ENCODE results near the gene CHRM3. TPM values are rescaled to one million over a fixed set of nuclear protein-coding genes. Genes with fewer than 3 reads are reported as not detected.
"Not testable (repeated sequence)": the region's sequence is repeated elsewhere in the genome, so short reads cannot be mapped to it uniquely, and the experiment has no call there.

The CHRM3 gene
- 1.4 and 2.6 TPM in 2 replicates for total RNA-seq

- no peak for DNase-seq
Measured at GRCh38 chr1:239386453-239387303, at the start of gene CHRM3. Gene CHRM3, plus strand, starts transcription at chr1:239386568. Its CDS starts 520,884 bp downstream, at chr1:239907452.

GRCh38 chr1:239337799-239338430 is 48.5 kb upstream of the CHRM3 start:
- no peak for DNase-seq

GRCh38 chr1:239347776-239348175 is 38.6 kb upstream of the CHRM3 start:
- no peak for DNase-seq

- DNase-seq, result no peak
Measured at GRCh38 chr1:239348635-239349353, 37.6 kb upstream of the CHRM3 start.

GRCh38 chr1:239349699-239350098 is 36.7 kb upstream of the CHRM3 start:
- no peak for DNase-seq

- DNase-seq, result no peak
Measured at GRCh38 chr1:239353536-239353935, 32.8 kb upstream of the CHRM3 start.

- DNase-seq, result no peak
Measured at GRCh38 chr1:239354231-239354630, 32.1 kb upstream of the CHRM3 start.

GRCh38 chr1:239357867-239358266 is 28.5 kb upstream of the CHRM3 start:
- no peak for DNase-seq

GRCh38 chr1:239361403-239361802 is 25.0 kb upstream of the CHRM3 start:
- no peak for DNase-seq

GRCh38 chr1:239363930-239364329 is 22.4 kb upstream of the CHRM3 start:
- no peak for DNase-seq

GRCh38 chr1:239367196-239367810 is 19.1 kb upstream of the CHRM3 start:
- no peak for DNase-seq

GRCh38 chr1:239368436-239369109 is 17.8 kb upstream of the CHRM3 start:
- DNase-seq, result no peak

- not testable (repeated sequence) for DNase-seq
Measured at GRCh38 chr1:239370869-239371268, 15.5 kb upstream of the CHRM3 start.

- DNase-seq, result no peak
Measured at GRCh38 chr1:239382666-239383065, 3.7 kb upstream of the CHRM3 start.

- no peak for DNase-seq
Measured at GRCh38 chr1:239383714-239384113, 2.7 kb upstream of the CHRM3 start.

- no peak for DNase-seq
Measured at GRCh38 chr1:239387304-239388158, 1.2 kb downstream of the CHRM3 start.

GRCh38 chr1:239388159-239388485 is 1.8 kb downstream of the CHRM3 start:
- DNase-seq, result no peak

- no peak for DNase-seq
Measured at GRCh38 chr1:239388578-239388977, 2.2 kb downstream of the CHRM3 start.

GRCh38 chr1:239389703-239390102 is 3.3 kb downstream of the CHRM3 start:
- DNase-seq, result no peak

GRCh38 chr1:239392271-239392670 is 5.9 kb downstream of the CHRM3 start:
- DNase-seq, result no peak

- DNase-seq, result no peak
Measured at GRCh38 chr1:239394107-239394506, 7.7 kb downstream of the CHRM3 start.

GRCh38 chr1:239413916-239414315 is 27.5 kb downstream of the CHRM3 start:
- no peak for DNase-seq

Data from dermis blood vessel endothelial cell (primary cell).